HEK293T (cell line): ENCODE data around the gene TCERG1L.
A peak's percentile ranks its signal among the peaks of the same experiment; 100 is the strongest.

ENCODE experiments used
- CTCF ChIA-PET: fragments of 350-600 bp; formaldehyde crosslinking; extraction: SDS; loops from one replicate; lab custom pipeline; 2021; ENCODE audit warnings: antibody characterized with exemption, inconsistent platforms; lab: Yijun Ruan, JAX
- POLR2A ChIA-PET: fragments of 350-600 bp; formaldehyde crosslinking; extraction: SDS; loops from one replicate; lab custom pipeline; 2020; ENCODE audit warnings: antibody characterized with exemption, inconsistent platforms; lab: Yijun Ruan, JAX
- DNase-seq: peaks from one replicate; pipeline ENCODE4 v3.0.0; 2012; ENCODE audit warnings: mixed read lengths; ENCODE audit errors: extremely low spot score
- ARNT ChIP-seq: fragments of 450-650 bp; IDR thresholded peaks from 2 replicates; pipeline ENCODE4 v1.6.1; 2017; ENCODE audit warnings: mild to moderate bottlenecking
- BHLHE40 ChIP-seq: fragments of 450-650 bp; IDR thresholded peaks from 2 replicates; pipeline ENCODE4 v1.6.1; 2016; ENCODE audit warnings: mild to moderate bottlenecking, moderate library complexity, borderline replicate concordance
- CTBP1 ChIP-seq: fragments of 450-650 bp; IDR thresholded peaks from 2 replicates; pipeline ENCODE4 v1.6.1; 2016; ENCODE audit warnings: borderline replicate concordance
- ELF4 ChIP-seq: fragments of 450-650 bp; IDR thresholded peaks from 2 replicates; pipeline ENCODE4 v1.6.1; 2017; ENCODE audit warnings: antibody characterized with exemption
- FOXA1 ChIP-seq: fragments of 450-650 bp; IDR thresholded peaks from 2 replicates; pipeline ENCODE4 v1.6.1; 2016; ENCODE audit warnings: mild to moderate bottlenecking
- FOXK2 ChIP-seq: fragments of 450-650 bp; IDR thresholded peaks from 2 replicates; pipeline ENCODE4 v1.6.1; 2016; ENCODE audit warnings: mild to moderate bottlenecking
- FOXM1 ChIP-seq: fragments of 450-650 bp; IDR thresholded peaks from 2 replicates; pipeline ENCODE4 v1.6.1; 2017; ENCODE audit warnings: mild to moderate bottlenecking, borderline replicate concordance
- HDGF ChIP-seq: fragments of 450-650 bp; IDR thresholded peaks from 2 replicates; pipeline ENCODE4 v1.6.1; 2017; ENCODE audit warnings: antibody characterized with exemption, borderline replicate concordance
- L3MBTL2 ChIP-seq: fragments of 450-650 bp; conservative IDR thresholded peaks from 2 replicates; pipeline ENCODE4 v1.6.1; 2016; ENCODE audit warnings: mild to moderate bottlenecking
- LEF1 ChIP-seq: fragments of 450-650 bp; IDR thresholded peaks from 2 replicates; pipeline ENCODE4 v1.6.1; 2017; ENCODE audit warnings: mild to moderate bottlenecking, borderline replicate concordance
- NFRKB ChIP-seq: fragments of 450-650 bp; IDR thresholded peaks from 2 replicates; pipeline ENCODE4 v1.6.1; 2016; ENCODE audit warnings: mild to moderate bottlenecking, moderate library complexity
- SP1 ChIP-seq: fragments of 450-650 bp; IDR thresholded peaks from 2 replicates; pipeline ENCODE4 v1.6.1; 2017
- SUZ12 ChIP-seq: fragments of 450-650 bp; IDR thresholded peaks from 2 replicates; pipeline ENCODE4 v1.6.1; 2016; ENCODE audit warnings: mild to moderate bottlenecking
- TARDBP ChIP-seq: fragments of 450-650 bp; IDR thresholded peaks from 2 replicates; pipeline ENCODE4 v1.6.1; 2016
- ZNF384 ChIP-seq: fragments of 450-650 bp; IDR thresholded peaks from 2 replicates; pipeline ENCODE4 v1.6.1; 2016
- TF ChIP-seq, protein P1 (sequence below): fragments of 450-650 bp; IDR thresholded peaks from 2 replicates; pipeline ENCODE4 v1.6.1; 2016

Gene TCERG1L

DNA sequence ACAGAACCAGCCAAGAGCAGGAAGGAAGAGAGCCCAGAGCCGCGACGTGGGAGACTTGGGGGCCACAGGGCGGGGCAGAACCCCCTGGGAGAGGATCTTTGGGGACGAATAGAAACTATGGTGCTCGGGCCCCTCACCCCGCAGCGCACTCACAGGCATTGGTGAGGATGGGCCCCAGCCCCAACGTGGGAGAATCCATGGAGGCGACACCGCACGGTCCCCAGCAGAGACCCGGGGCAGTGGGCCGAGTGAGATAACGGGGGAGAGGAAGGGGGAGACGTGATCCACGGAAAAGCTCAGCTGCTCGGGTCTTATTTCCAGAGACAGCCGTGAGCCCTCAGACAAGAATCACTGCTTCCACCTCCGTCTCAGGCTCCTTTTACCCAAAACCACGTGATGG is 222.4 kb downstream of the TCERG1L start:
- CTCF ChIA-PET = no interaction called here
- TF ChIP-seq SUZ12 (no peak), CTBP1 (no peak), NFRKB (no peak), TARDBP (no peak), FOXA1 (no peak), HDGF (no peak), FOXM1 (no peak), LEF1 (no peak), BHLHE40 (no peak), ELF4 (no peak), L3MBTL2 (no peak), ZNF384 (no peak), FOXK2 (no peak), SP1 (no peak), ARNT (no peak)
- TF ChIP-seq, protein P1, sequence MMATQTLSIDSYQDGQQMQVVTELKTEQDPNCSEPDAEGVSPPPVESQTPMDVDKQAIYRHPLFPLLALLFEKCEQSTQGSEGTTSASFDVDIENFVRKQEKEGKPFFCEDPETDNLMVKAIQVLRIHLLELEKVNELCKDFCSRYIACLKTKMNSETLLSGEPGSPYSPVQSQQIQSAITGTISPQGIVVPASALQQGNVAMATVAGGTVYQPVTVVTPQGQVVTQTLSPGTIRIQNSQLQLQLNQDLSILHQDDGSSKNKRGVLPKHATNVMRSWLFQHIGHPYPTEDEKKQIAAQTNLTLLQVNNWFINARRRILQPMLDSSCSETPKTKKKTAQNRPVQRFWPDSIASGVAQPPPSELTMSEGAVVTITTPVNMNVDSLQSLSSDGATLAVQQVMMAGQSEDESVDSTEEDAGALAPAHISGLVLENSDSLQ = no peak
- POLR2A ChIA-PET = no interaction called here
- DNase-seq = no peak

GRCh38 chr10:131088619-131089018 is 222.9 kb downstream of the TCERG1L start:
- CTCF ChIA-PET = no interaction called here
- no peak for TF ChIP-seq ZNF384
- no peak for TF ChIP-seq FOXA1
- no peak for TF ChIP-seq TARDBP
- no peak for TF ChIP-seq FOXK2
- TF ChIP-seq ELF4 = no peak
- TF ChIP-seq CTBP1 = no peak
- peak; percentile 32 for DNase-seq
- POLR2A ChIA-PET = no interaction called here

DNA sequence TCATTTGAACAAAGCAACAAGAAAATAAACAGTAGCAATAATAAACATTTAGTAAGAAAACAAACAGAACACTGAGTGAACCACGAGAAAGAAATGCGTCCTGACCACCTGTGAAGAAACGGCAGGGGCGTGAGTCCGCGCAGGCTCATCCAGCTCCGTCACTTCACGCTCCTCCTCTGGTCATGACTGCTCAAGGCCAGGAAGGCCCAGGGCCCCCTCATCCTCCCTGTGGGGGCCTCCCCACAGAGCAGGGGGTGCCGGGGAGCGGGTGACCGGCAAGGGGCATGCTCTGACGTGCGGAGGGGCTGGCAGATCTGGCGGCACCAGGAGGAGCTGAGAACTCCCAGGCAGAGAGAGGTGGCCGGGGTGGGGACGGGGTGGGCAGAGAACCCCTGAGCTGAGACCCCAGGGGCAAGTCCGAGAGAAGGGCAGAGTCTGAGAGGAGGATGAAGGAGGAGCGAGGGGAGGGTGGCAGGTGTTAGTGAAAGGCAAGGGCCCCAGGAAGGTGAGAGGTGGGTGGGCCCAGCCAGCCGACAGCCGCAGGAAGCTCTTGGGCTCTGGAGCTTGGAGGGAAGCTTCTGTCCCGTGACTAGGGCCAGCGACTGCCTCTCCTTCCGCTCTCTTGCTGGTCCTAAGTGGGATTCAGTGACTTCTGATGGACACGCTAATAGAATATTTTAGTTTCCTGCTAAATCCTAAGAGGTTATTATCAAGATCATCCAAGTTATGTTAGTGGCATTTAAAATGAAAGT is 223.9 kb downstream of the TCERG1L start:
- CTCF ChIA-PET = no interaction called here
- no peak for DNase-seq
- POLR2A ChIA-PET = no interaction called here
- TF ChIP-seq FOXM1 (no peak), FOXA1 (no peak), L3MBTL2 (no peak), ZNF384 (no peak), ARNT (no peak), ELF4 (no peak), HDGF (no peak), NFRKB (no peak), LEF1 (no peak), CTBP1 (no peak)

DNA sequence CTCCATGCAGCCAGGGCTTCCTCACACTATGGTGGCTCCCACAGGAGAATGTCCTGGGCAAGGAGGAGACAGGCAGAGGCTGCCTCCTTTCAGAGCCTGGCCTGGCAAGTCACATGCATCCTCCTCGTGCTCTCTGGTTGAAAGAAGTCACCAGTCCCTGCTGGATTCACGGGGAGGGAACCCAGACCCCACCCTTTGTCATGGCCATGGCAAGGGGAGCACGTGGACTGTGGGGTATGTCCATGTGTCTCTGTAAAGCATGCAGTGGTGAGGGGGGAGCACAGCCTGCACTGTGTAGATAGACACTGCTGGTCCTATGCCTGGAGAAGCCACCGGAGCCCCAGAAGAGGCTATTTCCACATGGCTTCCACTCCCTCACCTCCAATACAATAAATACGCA is 225.0 kb downstream of the TCERG1L start:
- CTCF ChIA-PET = no interaction called here
- no peak for DNase-seq

DNA sequence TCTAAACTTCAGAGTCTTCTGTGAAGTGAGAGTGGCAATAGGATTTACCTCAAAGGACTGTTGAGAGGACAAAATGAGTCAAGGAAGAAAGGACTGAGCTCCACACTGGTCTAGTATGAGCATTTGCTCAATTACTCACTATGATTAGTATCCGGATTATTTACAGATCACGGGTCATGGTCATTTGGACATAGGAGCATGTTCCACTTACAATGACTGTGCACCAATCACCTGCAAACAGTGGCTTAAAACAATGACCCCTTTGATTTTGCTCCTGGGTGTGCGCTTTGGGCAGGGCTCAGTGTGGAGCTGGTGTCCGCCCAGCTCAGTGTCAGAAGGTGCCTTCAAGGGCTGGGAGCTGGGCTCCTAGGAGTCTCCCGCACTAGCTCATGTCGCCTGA is 225.4 kb downstream of the TCERG1L start:
- ChIA-PET CTCF (no interaction called here), POLR2A (no interaction called here)
- no peak for TF ChIP-seq TARDBP
- TF ChIP-seq L3MBTL2 = no peak
- TF ChIP-seq, protein P1 = no peak
- no peak for TF ChIP-seq FOXA1
- no peak for TF ChIP-seq NFRKB
- TF ChIP-seq ELF4 = no peak
- no peak for TF ChIP-seq LEF1
- TF ChIP-seq CTBP1 = no peak
- no peak for TF ChIP-seq FOXK2
- no peak for TF ChIP-seq ZNF384
- no peak for DNase-seq

More for the DNA sequence above, 225.0 kb downstream of the TCERG1L start:
- POLR2A ChIA-PET = no interaction called here
- TF ChIP-seq ELF4 (no peak), NFRKB (no peak), FOXM1 (no peak), BHLHE40 (no peak), FOXK2 (no peak), ARNT (no peak), CTBP1 (no peak), SP1 (no peak), FOXA1 (no peak), SUZ12 (no peak), LEF1 (no peak), L3MBTL2 (no peak), TARDBP (no peak), ZNF384 (no peak)
- TF ChIP-seq, protein P1 = no peak

DNA sequence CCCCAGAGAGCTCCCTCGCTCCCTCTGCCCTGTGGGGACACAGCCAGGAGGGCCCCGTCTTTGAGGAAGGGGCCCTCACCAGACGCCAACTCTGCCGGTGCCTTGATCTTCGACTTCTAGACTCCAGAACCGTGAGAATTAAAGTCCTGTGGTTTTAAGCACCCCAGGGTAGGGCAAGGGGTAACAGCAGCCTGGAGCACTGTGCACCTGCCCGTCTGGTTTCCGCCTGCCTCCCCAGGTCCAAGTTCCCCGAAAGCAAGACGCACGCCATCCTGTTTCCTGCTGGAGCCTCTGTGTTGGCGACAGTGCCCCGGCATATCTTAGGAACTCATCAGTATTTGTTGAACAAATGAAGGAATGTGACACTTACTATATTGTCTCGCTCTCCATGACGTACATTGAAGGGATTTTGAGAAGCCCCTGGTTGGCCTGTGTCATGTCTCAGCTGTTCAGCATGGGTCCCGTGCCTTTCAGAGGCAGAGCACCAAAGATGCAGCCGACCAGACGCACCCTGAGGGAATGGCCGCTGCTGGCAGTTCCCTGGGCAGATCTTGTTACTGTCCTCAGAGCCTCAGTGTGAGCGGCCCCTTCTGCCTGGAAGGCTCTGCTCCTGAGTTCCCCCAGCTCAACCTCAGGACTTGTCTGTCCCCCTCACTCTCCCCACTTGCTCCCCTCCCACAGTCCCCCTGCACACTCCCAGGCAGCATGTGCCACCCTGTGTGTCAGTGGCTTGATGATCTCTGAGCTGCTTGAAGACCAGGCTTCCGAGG is 226.2 kb downstream of the TCERG1L start:
- TF ChIP-seq SP1 = no peak
- no peak for TF ChIP-seq BHLHE40
- no peak for TF ChIP-seq ZNF384
- no peak for TF ChIP-seq SUZ12
- no peak for TF ChIP-seq FOXK2
- no peak for TF ChIP-seq ELF4
- TF ChIP-seq TARDBP = no peak
- TF ChIP-seq LEF1 = no peak
- TF ChIP-seq FOXM1 = no peak
- no peak for TF ChIP-seq L3MBTL2
- TF ChIP-seq CTBP1 = no peak
- no peak for TF ChIP-seq ARNT
- no peak for TF ChIP-seq FOXA1
- TF ChIP-seq HDGF = no peak
- no peak for TF ChIP-seq NFRKB
- TF ChIP-seq, protein P1 = no peak
- DNase-seq = no peak
- POLR2A ChIA-PET = no interaction called here
- CTCF ChIA-PET = no interaction called here
